Lower leg skin (tissue), 3 donors: ENCODE measurements around the gene TAF4B.

Experiments
- CTCF ChIP-seq, 3 donors: fragments of 450-650 bp; IDR thresholded peaks; one replicate each; pipeline ENCODE4 v1.5.1; 2016; ENCODE audit warnings: antibody characterized with exemption in 3 of 3, mild to moderate bottlenecking in 3 of 3, moderate library complexity in 2 of 3
- POLR2A ChIP-seq, 2 donors: fragments of 450-650 bp; IDR thresholded peaks; one replicate each; pipeline ENCODE4 v1.6.1; 2016 to 2017; ENCODE audit warnings: antibody characterized with exemption in 2 of 2, mild to moderate bottlenecking in 1 of 2, moderate library complexity in 1 of 2

- TF ChIP-seq CTCF (IDR thresholded peaks at IDR 0.05) (no peak), POLR2A (IDR thresholded peaks at IDR 0.05) (no peak)
These were observed 203.4 kb downstream of the TAF4B start for GRCh38 chr18:26429535-26430226.
